HG03045 (cell line): ENCODE results near the gene CLEC16A.

ENCODE experiments used
- ATAC-seq: cut with Tn5 transposase; IDR thresholded peaks from one replicate; pipeline ENCODE4 v1.9.1; 2021; ENCODE audit warnings: mild to moderate bottlenecking, moderate library complexity; ENCODE audit not compliant: unreplicated experiment

The CLEC16A gene

DNA sequence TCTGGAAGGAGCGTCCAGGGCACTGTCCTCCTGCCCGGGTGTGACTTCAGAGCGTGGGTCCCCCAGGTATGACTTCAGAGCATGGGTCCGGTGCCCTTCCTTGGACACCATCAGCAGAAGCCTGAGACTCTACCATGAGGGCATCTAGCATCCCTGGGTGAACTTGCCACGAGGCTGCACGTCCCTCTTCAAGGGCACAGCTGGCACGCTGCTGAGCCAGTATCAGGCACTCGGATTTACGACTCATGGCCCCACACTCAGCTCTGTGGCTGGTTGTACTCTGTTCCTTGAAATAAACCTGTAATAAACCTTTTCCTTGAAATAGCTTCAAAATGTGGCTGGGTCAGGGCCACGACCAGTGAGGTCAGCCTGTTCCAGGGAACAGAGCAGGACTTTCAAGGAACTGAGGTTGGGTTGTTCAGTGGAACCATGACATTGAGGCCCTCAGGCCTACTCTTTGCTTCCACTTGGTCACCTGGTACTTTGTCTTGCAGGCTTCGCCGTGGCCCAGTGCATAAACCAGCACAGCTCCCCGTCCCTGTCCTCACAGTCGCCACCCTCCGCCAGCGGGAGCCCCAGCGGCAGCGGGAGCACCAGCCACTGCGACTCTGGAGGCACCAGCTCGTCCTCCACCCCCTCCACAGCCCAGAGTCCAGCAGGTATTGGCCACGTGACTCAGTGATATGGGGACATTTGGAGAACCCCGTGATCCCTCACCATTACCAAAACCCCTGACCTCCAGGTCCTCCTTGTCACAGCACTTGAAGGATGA lies 221.7 kb downstream of the CLEC16A start:
- ATAC-seq, result no peak

- ATAC-seq, result no peak
These were observed 223.2 kb downstream of the CLEC16A start for GRCh38 chr16:11167581-11167980.

GRCh38 chr16:11168386-11169051 lies 224.2 kb downstream of the CLEC16A start:
- no peak for ATAC-seq

DNA sequence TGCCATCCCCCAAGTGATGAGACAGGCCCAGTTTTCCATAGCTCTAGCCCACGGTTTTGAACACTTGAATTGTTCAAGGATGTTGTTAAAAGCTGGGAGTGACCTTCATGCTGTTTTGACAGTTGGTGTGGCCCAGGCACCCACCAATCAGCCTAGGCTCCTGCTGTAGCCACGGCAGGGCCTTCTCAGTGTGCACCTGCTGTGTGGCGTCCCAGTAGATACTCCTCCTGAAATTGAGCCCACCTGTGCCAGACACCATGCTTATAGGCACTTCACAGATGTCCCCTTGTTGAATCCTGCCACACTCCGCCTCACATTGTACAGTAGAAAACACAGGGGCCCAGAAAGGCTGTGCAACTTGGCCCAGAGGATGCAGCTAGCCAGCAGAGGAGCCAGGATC lies 225.3 kb downstream of the CLEC16A start:
- ATAC-seq, result no peak

DNA sequence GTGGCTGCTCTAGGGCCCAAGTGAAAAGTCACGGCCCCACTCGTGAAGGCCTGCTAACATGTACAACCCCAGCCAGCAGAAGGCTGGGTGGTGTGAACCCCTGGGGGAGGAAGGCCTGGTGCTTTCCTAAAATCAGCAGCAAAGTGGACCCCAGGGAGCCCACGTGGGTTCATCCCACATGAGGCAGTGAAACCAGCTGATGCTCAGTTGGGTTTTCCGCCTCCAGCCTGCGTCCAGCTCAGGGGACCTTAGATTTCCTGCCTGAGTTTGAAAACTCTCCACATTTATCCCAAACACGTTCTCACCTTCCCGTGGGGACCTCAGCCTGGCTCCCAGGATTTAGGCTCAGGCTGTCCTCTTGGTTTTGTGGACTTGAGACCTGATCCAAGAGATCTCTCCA lies 225.8 kb downstream of the CLEC16A start:
- ATAC-seq, result no peak

GRCh38 chr16:11170696-11171447 lies 226.5 kb downstream of the CLEC16A start:
- no peak for ATAC-seq

GRCh38 chr16:11171448-11171709 lies 227.0 kb downstream of the CLEC16A start:
- no peak for ATAC-seq

DNA sequence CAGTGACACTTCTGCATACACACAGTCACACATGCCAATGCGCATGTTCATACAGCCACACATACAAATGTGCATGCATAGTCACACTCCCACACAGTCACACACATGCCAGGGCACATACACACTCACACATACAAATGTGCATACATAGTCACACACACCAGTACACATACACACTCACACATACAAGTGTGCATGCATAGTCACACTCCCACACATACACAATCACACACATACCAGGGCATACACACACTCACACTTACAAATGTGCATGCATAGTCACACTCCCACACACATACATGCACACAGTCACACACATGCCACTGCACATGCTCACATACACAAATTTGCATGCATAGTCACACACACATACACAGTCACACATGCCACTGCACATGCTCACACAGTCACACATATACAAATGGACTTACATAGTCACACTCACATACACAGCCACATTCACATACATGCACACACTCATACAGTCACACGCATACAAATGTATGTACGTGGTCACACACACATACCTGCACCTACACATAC lies 227.5 kb downstream of the CLEC16A start:
- ATAC-seq, result no peak

- ATAC-seq, result no peak
These were observed 229.1 kb downstream of the CLEC16A start for GRCh38 chr16:11173426-11173825.

DNA sequence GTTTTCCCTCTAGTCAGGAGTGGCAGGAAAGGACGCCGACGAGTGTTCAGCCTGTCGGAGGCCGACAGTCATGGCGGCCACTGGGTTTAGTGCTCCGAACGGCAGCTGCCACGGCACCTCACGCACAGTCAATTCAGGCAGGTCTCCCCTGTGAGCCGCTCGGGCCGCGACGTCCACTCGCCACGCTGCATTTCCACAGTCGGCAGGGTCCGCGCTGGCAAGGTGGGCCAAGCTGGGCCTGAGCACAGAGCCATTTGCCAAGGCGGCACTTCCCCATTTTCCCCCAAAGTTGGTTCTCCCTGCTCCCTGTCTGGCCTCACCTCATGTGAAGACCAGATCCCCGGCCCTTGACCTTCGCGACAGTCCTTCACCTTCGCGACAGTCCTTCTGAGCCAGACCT lies 229.8 kb downstream of the CLEC16A start:
- ATAC-seq, result no peak

DNA sequence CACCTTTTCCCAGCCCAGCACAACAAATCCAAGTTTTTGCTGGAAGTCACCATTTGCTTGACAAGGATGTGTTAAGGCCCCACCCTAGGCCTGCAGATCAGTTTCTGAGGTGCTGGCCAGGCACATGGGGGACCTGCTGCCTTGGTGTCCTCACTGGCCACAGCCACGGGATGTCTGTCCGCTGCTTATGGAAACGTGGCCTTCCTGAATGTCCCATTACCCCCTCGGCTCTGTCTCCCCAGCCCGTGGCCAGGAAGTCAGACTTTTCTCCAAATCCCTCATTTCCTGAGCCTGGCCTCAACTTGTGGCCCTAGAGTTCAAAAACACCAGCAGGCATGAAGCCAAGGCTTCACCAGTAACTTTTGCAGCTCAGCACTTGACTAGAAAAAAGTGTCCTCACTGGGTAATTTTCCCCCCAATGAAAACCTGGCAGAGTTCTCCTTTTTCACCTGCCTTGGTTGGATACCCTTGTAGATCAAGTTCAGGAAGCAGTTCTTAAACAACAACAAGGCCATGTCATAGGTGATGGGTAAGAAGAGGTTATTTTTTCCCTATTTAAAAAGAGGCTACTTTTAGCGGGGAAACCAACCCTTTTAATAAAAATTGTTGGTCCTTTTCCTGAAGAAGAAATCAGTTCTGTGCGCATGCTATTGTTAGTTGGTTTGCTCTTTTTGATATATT lies 230.9 kb downstream of the CLEC16A start:
- no peak for ATAC-seq

GRCh38 chr16:11175787-11176341 lies 231.5 kb downstream of the CLEC16A start:
- peak; percentile 43 for ATAC-seq

GRCh38 chr16:11177578-11178160 lies 233.3 kb downstream of the CLEC16A start:
- ATAC-seq, result no peak

GRCh38 chr16:11178424-11178823 lies 234.1 kb downstream of the CLEC16A start:
- no peak for ATAC-seq

GRCh38 chr16:11179574-11179973 lies 235.2 kb downstream of the CLEC16A start:
- no peak for ATAC-seq

GRCh38 chr16:11180489-11180888 lies 236.1 kb downstream of the CLEC16A start:
- no peak for ATAC-seq

DNA sequence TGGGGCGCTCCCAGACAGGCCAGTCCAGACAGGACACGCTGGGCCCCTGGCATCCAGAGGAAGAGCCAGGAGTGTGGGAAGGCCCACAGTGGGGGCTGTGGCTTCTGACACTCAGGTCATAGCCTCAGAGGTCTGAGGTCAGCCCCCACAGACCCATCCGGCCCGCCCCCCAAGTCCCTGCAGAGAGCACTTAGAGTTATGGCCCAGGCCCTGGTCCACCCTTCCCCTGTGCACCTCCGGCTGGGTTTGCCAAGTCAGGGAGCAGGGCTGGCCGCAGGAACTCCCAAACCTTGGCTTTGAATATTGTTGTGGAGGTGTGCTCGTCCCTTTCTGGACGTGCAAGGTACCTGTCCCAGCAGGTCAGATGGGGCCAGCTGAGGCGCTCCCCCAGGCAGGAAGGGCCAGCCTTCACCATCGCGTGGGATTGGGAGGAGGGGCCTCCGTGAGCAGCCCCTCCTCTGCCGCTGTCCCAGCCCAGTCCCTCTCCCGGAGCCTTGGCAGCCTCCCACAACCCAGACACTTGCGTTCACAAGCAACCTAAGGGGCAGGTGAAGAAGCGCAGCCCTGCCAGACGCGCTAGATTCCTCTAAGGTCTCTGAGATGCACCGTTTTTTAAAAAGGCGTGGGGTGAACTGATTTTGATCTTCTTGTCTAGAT lies 237.0 kb downstream of the CLEC16A start:
- ATAC-seq, result no peak

GRCh38 chr16:11181899-11182279 lies 237.5 kb downstream of the CLEC16A start:
- no peak for ATAC-seq

DNA sequence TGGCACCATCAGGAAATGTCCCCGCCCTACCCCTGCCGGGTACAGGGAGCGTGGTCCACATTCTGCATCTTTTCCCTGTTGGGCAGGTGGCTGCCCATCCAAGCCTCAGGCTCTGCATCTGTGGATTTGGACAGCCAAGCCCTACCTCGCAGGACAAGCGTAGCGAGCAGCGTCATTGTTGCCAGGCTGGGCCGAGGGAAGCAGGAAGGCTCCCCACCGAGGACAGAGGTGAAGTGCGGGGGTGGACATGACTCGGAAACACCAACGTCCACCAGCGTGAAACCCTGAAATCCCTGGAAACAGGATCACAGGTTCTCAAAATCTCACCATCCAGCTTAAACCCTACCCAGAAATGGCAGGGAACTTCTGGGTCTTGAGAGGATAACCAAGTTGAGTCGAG lies 238.0 kb downstream of the CLEC16A start:
- no peak for ATAC-seq
